ENCODE results near the gene SLCO2B1.

The SLCO2B1 gene

DNA sequence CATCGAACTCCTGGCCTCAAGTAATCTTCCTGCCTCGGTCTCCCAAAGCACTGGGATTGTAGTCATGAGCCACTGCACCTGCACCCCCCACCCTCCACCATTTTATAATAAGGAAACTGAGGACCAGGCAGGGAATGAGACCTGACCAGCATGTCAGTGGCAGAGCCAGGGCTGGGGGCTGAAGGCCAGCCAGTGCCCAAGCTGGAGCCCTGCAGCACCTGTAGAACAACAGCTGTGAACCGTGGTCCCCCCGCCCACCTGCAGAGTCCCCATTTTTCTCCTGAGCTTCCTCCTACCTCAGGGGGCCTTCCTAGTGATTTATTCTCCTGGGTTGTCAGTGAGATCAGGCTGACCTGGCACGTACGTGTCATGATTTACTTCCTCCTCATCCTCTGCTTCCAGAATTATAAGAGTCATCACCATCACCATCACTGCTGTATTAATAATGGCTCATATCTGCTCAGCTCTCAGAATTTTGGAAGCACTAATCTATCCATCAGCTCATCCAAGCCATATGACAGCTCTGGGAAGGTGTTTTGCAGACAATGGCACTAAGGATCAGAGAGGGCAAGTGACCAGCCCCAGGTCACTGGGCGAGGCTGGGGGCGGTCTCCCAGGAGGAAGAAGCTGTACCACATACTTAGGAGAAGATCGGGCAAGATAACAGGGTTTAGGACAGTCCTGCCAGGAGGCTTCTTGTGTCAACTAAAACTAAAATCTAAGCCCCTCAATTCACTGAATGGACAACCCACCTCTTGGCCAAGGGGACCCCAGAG is 5.5 kb upstream of the SLCO2B1 start:
- DNase-seq: no peak

DNA sequence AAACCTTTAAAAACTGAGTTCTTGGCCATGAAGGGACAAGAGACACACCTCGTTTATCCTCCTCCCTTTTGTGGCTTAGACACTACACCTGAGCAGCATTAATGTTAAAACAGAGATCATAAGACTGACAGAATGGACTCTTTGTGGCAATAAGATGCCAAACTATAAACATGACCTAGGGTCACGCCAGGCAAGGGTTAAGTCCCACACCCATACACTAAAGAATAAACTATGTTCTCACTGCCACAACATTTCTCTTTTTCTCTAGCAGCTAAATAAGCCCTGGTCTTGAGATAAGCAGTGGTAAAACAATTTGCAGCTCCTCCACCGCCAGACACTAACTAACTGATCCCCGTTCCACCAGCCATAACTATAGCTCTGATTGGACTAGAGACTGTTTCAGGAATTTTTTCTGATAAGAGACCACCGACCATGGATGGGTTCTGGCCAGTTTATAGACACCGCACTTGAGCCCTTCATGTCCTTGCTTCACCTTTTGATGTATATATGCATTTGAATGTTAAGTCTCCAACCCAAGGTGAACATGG is 4.9 kb upstream of the SLCO2B1 start:
- no peak for DNase-seq

DNA sequence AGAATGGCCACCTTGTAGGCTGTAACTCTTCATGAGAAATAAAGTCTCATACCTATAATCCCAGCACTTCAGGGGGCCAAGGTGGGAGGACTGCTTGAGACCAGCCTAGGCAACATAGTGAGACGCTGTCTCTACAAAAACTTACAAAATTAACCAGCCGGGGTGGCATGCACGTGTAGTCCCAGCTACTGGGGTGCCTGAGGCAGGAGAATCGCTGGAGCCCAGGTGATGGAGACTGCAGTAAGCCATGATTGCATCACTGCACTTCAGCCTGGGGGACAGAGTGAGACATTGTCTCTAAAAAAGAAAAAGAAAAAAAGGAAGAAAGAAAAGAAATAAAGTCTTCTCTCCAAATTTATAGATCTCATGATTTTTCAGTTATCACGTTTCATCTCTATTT is 4.2 kb upstream of the SLCO2B1 start:
- no peak for DNase-seq

DNA sequence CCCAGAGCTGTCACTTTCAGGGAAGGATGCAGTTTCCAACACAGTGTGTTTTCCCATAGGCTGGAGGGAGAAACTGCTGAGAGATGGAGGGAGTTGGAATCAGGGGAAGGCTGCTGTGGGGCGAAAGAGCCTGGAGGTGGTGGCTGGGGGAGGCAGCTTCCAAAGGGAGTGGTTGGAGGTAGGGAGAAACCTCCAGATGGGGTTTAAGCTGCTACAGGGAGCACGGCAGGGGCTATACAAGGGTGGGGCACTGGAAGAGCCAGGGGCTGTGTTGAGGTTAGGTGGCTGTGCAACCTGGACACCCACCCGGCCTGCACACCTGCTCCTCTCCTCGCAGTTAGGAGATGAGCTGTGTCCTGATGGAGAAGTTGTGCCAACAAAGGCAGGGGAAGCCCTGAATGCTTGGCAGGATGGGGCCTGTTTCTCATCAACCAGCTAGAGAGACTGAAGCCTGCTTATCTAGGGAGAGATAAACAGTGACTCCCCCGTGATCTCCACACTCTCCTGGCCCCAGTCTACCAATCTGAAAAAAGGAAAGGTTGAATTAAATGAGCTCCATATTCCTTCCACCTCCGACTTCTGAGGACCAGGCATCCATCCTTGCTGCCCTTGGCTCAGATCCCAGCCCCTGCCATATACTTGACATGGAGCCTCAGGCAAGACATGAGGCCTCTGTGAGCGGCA is 3.6 kb upstream of the SLCO2B1 start:
- no peak for DNase-seq

DNA sequence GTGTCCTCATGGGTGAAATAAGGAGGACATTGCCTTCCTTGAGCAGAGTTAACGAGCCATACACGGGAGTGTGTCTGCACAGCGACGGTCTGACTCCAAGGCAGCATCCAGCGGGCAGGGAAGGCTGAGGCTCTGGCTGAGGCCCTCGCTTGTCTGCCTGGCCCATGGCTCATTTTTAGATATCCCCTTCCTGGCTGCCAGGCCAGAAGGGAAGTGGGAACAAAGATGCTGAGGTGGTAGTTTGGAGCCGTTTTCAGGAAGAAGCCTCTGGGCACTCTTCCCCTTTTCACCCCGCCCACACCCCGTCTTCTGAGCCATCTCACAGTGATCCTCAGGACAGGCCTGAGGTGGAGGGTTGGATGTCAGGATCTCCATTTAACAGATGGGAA is 3.0 kb upstream of the SLCO2B1 start:
- peak; percentile 46 for DNase-seq

DNA sequence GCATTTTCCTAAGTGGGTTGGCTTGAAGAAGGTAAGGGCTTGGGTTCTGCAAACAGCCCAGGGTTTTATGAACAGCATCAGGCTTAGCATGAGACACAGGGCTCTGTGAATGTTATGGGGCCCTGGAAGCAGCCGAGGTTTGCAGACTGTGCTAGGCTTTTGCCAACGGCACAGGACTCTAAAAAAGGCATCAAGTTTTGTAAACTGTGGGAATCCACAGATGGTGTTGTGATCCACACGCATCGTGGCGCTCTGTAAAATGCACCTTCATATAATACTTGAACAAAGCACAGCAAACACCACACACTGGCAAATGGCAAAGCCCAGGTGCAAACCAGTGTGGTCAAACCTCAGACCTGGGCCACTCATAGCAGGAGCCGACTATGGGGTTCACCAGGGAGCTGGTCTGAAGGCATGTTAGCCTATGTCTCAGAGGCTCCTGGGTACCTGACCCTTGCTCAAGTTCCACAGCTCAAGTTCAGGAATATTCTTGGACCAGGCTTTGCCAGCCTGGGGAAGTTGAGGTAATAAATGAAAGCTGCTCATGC is 2.4 kb upstream of the SLCO2B1 start:
- DNase-seq: no peak

DNA sequence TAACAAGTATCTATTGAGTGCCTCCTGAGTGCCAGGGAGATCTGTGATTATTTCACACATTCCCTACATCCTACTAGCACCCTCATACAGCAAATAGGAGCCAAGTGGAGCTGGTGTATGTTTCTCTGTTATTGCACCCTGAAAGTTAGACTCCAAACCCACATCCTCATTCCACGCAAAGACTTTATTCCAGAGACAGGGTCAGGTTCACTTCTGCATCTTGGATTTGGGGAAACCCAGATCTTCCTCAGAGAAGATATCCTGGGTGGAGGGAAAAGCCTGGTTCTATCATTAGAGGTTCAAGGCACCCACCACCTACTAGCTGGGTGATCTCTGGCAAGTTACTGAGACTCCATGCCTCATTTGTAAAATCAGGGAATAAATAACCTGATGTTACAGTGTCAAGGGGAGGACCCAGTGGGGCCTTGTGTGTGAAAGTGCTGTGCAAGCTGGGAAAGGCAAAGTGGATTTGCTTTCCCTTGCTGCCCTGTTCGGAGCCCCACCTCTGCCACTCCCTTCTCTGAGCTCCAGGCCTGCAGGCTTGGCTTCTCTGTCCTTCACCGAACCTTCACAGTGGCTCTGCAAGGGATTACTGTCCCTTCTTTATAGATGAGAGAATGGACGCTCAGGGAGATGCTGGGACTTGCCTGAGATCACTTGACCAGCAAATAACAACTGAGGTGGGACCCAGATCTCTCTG is 991 bp upstream of the SLCO2B1 start:
- DNase-seq: no peak

DNA sequence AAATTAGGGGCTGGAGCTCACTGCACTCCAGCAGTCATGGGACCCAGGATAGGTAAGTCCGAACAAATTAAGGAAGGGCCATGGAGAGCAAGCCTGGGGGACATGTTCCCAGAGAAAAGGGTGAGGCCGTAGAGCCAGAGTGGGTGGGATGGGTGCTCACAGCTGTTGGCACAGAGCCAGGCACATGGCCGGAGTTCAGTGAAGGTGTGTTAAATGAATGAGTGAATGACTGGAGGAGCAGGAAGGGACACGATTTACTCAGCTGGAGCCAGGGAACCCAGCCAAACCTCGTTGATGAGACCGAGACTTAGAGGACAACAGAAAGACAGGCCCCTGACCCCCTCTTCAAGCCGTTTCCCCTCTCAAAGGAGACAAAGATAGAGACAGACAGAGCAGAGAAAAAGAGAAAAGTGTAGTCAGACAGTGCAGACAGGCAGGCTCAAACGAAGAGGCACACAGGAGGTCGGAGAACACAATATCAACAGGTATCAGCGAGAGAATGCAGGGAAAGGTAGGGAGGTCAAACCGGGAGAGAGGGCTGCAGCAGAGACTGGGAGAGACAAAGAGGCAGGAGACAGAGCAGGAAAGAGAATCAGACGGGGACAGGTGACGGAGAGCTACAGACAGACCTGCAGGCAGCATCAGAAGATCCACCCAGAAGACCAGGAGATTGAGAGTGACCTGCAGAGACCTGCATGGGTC is 590 bp downstream of the SLCO2B1 start:
- no peak for DNase-seq

DNA sequence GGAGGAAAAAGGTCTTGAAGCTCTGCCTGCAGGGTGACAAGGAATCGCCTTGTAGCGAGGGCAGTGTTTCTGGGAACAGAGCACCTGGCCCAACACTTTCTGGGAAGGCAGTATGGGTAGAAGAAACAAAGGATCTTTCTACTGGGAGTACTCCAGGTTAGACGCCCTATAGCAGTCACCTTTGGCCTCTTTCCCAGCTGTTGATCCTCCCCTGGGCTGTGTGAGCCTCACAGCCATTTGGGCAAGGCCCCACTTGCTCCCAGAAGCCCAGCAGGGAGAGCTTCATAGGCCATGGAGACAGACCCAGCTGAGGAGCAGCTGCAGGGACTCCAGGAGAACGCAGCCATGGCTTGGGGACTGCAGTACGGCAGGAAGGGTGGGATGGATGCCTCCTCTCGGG is 1.2 kb downstream of the SLCO2B1 start:
- DNase-seq: no peak

DNA sequence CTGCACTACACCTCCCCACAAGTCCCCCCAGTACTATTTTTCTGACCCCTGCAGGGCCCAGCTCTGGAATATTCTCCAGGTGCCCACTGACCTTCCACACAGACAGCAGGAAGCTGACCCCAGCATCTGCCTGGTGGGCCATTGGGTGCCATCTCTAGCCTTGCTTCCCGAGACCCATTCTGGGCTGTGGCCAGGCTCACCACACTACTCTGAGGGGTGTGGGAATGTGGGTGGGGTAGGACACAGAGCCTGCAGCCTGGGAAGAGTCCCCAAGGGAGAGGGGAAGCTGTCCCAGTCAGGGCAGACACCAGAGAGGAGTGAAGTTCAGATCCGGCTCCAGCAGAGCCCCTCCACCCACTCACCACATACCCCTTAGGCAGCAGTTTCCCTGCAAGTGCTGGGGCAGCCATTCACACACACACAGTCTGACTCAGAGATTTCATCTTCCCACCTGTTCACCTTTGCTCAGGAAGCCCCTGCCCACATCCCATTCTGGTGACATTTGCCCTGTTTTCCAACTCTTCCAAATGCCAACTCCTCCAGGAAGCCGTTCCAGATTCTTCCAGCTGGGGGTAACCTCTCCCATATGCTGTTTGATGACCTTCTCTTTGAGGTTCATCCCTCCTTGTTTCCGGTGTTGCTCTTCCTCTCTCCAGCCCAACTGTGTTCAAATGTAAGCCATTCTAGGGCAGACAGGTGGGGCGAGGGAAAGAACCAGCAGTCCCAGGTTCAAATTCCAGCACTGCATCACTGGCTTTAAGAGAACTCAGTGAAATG is 1.9 kb downstream of the SLCO2B1 start:
- DNase-seq: no peak

DNA sequence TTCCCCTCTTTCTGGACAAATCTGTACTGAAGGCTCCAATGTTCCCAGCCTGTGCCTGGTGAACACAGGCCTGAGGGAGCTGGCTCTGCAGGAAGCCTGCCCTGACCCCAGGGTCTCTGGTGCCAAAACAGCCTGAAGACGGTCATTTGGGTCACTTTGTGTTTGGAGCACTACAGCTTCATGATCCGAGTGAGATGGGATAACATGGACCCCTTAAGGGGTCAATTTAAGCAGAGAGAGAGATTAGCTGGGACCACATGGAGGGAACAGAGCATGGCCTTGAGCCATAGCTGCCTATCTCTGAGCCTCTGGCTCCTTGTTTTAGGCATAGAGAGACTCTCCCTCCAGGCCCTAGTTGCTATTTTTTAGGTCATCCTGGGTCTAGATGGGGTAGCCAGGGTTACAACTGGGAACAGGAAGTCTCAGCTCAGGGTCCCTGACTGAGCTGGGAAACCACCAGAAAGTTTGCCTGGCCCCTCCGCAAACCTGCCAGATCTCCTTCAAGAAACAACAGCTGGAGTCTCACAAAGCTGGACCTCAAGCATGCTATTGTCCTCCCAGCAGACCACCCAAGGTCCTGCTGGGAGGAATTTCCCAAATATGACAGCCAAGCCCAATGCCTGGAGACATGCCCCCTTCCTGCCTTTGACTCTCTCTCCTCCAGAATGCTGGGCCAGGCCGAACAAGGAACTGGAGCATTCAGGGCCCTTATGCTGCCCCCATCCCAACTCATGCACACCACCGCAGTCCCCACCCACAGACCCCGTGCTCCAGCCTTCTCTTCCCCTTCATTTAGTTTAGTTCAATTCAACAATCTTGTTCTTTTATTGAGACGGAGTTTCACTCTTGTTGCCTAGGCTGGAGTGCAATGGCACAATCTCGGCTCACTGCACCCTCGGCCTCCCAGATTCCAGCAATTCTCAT is 4.0 kb downstream of the SLCO2B1 start:
- no peak for DNase-seq

DNA sequence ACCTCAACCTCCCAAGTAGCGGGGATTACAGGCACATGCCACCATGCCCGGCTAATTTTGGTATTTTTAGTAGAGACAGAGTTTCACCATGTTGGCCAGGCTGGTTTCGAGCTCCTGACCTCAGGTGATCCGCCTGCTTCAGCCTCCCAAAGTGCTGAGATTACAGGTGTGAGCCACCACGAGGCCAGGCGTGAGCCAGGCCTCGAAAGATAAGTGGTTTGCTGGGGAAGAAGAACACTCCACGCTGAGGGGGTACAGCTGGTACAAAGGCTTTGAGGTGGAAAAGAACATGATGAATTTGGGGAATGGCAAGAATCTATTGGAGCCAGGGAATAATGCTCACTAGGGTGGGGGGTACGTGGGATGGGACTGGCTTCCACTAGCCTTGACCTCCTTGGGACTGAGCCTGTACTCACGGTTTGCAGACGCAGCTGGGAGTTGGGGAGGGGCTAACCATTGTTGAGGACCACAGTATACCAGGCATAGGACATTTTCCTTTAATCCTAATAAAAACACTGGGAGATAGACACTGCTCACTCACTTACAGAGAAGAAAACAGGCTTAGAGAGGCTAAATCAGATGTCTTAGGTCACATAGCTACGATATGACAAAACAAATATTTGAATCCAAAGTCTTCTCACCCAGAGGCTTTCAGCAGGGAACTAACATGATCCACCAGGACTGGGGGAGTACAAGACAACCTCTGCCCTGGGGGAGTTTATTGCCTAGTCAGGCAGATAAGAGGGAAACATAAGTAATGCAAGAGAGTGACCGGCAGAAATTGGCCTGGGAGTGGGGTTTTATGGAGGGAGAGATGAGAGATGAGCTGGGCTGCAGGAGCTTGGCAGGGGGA is 4.9 kb downstream of the SLCO2B1 start:
- no peak for DNase-seq

DNA sequence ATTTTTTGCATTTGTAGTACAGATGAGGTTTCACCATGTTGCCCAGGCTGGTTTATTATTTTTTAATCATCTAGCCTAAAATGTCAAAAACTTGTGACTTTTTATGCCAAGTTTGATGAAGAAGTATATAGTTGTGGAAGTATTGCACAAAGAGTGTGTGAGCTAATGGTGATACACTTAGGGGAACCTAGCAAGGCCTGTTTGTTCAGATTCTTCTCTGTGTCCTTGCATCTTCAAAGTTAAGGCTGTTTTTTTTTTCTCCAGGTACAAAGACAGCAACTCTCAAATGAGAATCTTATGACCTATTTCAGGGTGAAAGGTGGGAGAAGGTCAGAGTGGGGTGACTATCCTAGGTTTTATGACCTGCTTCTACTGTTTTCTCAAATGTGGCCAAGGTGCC is 7.3 kb downstream of the SLCO2B1 start:
- DNase-seq: no peak

DNA sequence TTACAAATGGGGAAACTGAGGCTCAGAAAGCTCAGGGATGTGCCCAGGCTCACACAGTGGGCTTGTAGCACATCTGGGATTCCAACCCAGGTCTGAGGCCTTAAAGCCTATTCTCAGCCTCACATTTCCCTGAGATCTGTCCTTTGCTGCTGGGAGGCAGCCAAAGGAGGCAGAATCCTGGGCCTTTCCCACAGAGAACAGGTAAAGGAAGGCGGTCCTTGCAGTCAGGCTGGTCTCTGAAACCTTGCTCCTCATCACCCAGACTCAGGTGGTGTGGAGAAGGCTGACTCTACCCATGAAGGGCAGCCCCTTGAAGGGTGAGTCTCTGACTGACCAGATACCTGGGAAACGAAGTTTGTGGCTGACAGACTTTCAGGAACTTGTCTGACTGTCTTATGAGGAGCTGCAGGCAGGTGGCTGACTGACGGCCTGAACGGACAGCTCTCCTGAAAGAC is 7.8 kb downstream of the SLCO2B1 start:
- no peak for DNase-seq

DNA sequence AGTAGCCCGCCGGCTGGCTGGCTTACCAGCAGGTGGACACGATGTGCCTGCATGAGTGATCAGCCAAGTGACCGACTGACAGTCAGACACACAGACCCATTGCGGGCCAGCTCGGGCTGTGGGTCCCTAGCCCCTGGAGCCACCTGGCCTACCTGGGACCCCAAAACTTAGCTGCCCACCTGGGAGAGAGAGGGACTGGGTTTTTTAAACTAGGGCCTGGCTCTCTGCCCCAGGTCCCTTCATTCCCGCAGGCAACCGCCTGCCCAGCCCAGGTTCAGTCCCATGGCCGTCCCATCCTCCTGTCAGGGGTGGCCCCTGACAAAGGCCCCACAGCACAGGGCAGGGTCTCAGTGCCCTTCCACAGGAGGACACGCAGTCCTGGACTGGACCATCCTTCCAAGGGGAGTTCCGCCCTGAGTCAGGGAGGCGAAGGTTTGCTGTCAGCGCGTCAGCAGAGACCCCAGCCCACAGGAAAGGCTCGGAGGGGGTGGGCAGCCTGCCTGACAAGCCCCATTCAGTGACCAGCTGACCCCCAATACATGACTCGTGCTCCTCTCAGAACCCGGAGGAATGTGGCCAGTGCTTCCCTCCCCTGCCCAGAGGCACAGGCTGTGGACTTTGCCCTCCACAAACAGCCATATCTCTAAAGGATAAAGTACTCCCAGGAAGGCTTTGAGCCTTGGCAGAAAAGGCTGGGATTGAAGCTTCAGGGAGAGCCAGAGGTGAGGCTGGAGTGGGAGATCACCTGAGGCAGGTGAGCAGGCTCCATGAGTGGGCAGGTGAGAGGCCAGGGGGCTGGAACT is 8.4 kb downstream of the SLCO2B1 start:
- DNase-seq: no peak

DNA sequence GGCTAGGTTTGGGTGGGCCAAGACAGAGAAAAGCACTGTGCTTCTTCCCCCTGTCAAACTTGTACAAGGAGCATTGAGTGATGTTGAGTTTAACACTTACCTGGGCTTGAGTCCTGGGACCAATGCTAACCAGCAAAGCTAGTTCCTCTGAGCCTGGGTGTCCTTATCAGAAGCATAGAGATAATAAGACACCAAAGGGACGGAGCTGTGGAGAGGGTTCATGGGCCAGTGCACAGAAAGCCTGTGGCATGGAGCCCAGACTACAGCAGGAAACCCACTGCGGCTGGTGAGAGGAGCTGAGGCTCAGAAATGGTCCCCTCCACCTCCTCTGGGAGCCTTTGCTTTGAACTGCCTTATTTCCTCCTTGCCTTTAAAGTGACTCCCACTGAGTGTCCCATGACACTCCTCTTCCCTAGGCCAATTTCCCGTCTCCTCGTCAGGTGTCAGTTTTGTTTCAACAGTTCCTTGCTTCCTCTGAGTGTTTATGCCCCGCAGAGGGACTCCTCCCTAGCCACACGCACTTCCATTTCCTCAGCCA is 9.4 kb downstream of the SLCO2B1 start:
- DNase-seq: no peak

DNA sequence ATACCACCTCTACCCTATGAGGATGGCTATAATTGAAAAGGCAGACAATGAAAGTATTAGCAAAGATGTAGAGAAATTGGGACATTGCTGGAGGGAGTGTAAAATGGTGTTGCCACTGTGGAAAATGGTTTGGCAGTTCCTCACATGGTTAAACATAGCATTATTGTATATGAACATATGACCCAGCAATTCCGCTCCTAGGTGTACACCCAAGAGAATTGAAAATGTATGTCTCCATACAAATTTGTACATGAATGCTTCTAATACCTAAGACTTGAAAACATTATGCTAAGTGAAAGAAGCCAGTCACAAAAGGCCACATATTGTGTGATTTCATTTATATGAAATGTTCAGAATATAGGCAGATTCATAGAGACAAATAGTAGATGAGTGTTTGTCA is 10.0 kb downstream of the SLCO2B1 start:
- DNase-seq: no peak

DNA sequence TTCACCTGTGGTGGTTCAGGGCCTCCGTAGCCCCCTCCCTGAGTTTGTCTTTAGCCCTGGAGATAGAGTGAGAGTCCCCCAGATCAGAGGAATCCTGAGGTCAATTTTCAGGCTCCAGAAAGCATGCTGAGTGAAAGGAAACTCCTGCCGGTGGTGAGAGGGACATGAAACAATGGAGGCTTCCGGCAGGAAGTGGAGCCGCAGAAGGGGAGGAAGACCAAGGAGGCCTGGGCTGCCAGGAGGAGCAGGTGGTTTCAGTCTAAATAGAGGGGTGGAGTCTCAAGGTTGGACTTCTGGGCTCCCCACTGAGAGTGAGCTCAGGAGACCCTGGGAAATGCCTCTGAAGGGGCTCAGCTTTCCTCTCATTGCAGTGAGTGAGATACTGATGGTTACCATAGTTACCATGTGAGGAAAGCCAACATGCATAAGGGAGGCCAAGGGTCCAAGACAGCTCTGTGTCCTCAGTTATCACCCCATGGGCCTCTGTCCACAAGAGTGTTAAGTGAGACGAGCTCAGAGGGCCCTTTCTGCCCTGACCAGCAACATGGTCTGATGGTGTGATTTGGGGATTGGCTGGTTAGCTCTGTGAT is 10.7 kb downstream of the SLCO2B1 start:
- no peak for DNase-seq
